Muscle of back (tissue), 11 donors: ENCODE results near the gene HSD11B1. TPM values are rescaled to one million over a fixed set of nuclear protein-coding genes. Genes with fewer than 3 reads are reported as not detected.

Experiments used
- DNase-seq, 3 donors: peaks; one replicate each; pipeline versions ENCODE4 v3.0.0 to v3.0.0-alpha.2; 2013
- polyA plus RNA-seq, 10 donors: library from polyadenylated mRNA; unstranded; fragments of 120-200 nt; gene quantifications; one replicate each; pipeline ENCODE4 v1.2.1, GENCODE V29; 2013; ENCODE audit not compliant: insufficient read length in 10 of 10

The HSD11B1 gene
- polyA plus RNA-seq, 10 donors: 0.15 to 0.62 (median 0.29) TPM; not detected in 1

GRCh38 chr1:209723756-209724693 lies 19.4 kb downstream of the HSD11B1 start:
- no peak for DNase-seq

GRCh38 chr1:209727286-209727685 lies 22.6 kb downstream of the HSD11B1 start:
- DNase-seq: no peak

- no peak for DNase-seq
These were observed 23.1 kb downstream of the HSD11B1 start for GRCh38 chr1:209727785-209728184.

- DNase-seq: peak; percentile 30 to 47 (median 38)
These were observed 23.8 kb downstream of the HSD11B1 start for GRCh38 chr1:209728466-209728865.

GRCh38 chr1:209729436-209729835 lies 24.8 kb downstream of the HSD11B1 start:
- no peak for DNase-seq

GRCh38 chr1:209732725-209733124 lies 28.1 kb downstream of the HSD11B1 start:
- no peak for DNase-seq

- DNase-seq: no peak
These were observed 29.0 kb downstream of the HSD11B1 start for GRCh38 chr1:209733409-209734192.

GRCh38 chr1:209736490-209737117 lies 32.0 kb downstream of the HSD11B1 start:
- DNase-seq: no peak

- DNase-seq: no peak
These were observed 32.5 kb downstream of the HSD11B1 start for GRCh38 chr1:209737118-209737505.

GRCh38 chr1:209738270-209738669 lies 33.6 kb downstream of the HSD11B1 start:
- DNase-seq: no peak

GRCh38 chr1:209741193-209741592 lies 36.5 kb downstream of the HSD11B1 start:
- no peak for DNase-seq

GRCh38 chr1:209741889-209742288 lies 37.2 kb downstream of the HSD11B1 start:
- DNase-seq: no peak

GRCh38 chr1:209742409-209743144 lies 37.9 kb downstream of the HSD11B1 start:
- DNase-seq: peak; percentile 27 to 42 (median 34)

GRCh38 chr1:209743145-209743482 lies 38.5 kb downstream of the HSD11B1 start:
- DNase-seq: peak in 1 of 3 donors; percentile 38

GRCh38 chr1:209746451-209747165 lies 42.0 kb downstream of the HSD11B1 start:
- DNase-seq: no peak

- DNase-seq: peak; percentile 75 to 89 (median 84)
These were observed 43.1 kb downstream of the HSD11B1 start for GRCh38 chr1:209747580-209748262.

GRCh38 chr1:209748620-209749019 lies 44.0 kb downstream of the HSD11B1 start:
- no peak for DNase-seq

GRCh38 chr1:209749205-209749604 lies 44.6 kb downstream of the HSD11B1 start:
- no peak for DNase-seq

- DNase-seq: no peak
These were observed 45.2 kb downstream of the HSD11B1 start for GRCh38 chr1:209749670-209750323.
